GM21717 (cell line): Measurements from ENCODE around the gene NUMB.

ENCODE experiments used
- ATAC-seq: cut with Tn5 transposase; IDR thresholded peaks from one replicate; pipeline ENCODE4 v1.9.1; 2021; ENCODE audit warnings: mild to moderate bottlenecking, moderate library complexity; ENCODE audit not compliant: unreplicated experiment

NUMB gene

GRCh38 chr14:73295198-73295796 is 163.0 kb downstream of the NUMB start:
- no peak for ATAC-seq

GRCh38 chr14:73293782-73294781 is 164.3 kb downstream of the NUMB start:
- no peak for ATAC-seq

GRCh38 chr14:73290279-73290678 is 168.1 kb downstream of the NUMB start:
- ATAC-seq: peak; percentile 60

GRCh38 chr14:73289729-73290128 is 168.6 kb downstream of the NUMB start:
- peak; percentile 6 for ATAC-seq

- ATAC-seq: no peak
Measured at GRCh38 chr14:73289308-73289707, 169.0 kb downstream of the NUMB start.

- no peak for ATAC-seq
Measured at GRCh38 chr14:73287071-73287470, 171.3 kb downstream of the NUMB start.

GRCh38 chr14:73286598-73286997 is 171.7 kb downstream of the NUMB start:
- ATAC-seq: no peak

GRCh38 chr14:73285979-73286378 is 172.4 kb downstream of the NUMB start:
- ATAC-seq: no peak

- ATAC-seq: no peak
Measured at GRCh38 chr14:73283608-73284379, 174.6 kb downstream of the NUMB start.

- ATAC-seq: no peak
Measured at GRCh38 chr14:73280903-73281302, 177.4 kb downstream of the NUMB start.

- no peak for ATAC-seq
Measured at GRCh38 chr14:73277376-73277775, 181.0 kb downstream of the NUMB start.

- ATAC-seq: no peak
Measured at GRCh38 chr14:73276836-73277235, 181.5 kb downstream of the NUMB start.

- no peak for ATAC-seq
Measured at GRCh38 chr14:73273799-73274198, 184.5 kb downstream of the NUMB start.

GRCh38 chr14:73272393-73272792 is 186.0 kb downstream of the NUMB start:
- ATAC-seq: no peak

- no peak for ATAC-seq
Measured at GRCh38 chr14:73269729-73270531, 188.4 kb downstream of the NUMB start.

- ATAC-seq: no peak
Measured at GRCh38 chr14:73267474-73267873, 190.9 kb downstream of the NUMB start.

- ATAC-seq: no peak
Measured at GRCh38 chr14:73266317-73266716, 192.0 kb downstream of the NUMB start.

GRCh38 chr14:73265721-73266046 is 192.7 kb downstream of the NUMB start:
- no peak for ATAC-seq

- no peak for ATAC-seq
Measured at GRCh38 chr14:73264885-73265720, 193.2 kb downstream of the NUMB start.
